Erythroblast (primary cell): ENCODE measurements around the gene BTBD2.
"Not testable (repeated sequence)": the region's sequence is repeated elsewhere in the genome, so short reads cannot be mapped to it uniquely, and the experiment has no call there.

ENCODE experiments used
- DNase-seq, 2 experiments: peaks; one replicate each; lab custom pipeline; 2025; lab: John Stamatoyannopoulos, UW
- GATA1 ChIP-seq: IDR thresholded peaks from 2 replicates; pipeline ENCODE4 v1.6.1; 2011; ENCODE audit warnings: low read depth, mild to moderate bottlenecking, control low read depth, low read length, moderate library complexity
- POLR2A ChIP-seq: IDR thresholded peaks from 2 replicates; pipeline ENCODE4 v1.6.1; 2011; ENCODE audit warnings: mild to moderate bottlenecking, low read length

Gene BTBD2

GRCh38 chr19:2039089-2039958 is 23.8 kb upstream of the BTBD2 start:
- TF ChIP-seq GATA1 (no peak), POLR2A (no peak)
- no peak for DNase-seq

- TF ChIP-seq GATA1 (no peak), POLR2A (no peak)
- no peak for DNase-seq
Measured at GRCh38 chr19:2038284-2039088, 23.0 kb upstream of the BTBD2 start.

GRCh38 chr19:2037651-2038255 is 22.2 kb upstream of the BTBD2 start:
- DNase-seq: no peak
- no peak for TF ChIP-seq GATA1
- TF ChIP-seq POLR2A: no peak

GRCh38 chr19:2036424-2036823 is 20.9 kb upstream of the BTBD2 start:
- TF ChIP-seq GATA1: no peak
- TF ChIP-seq POLR2A: no peak
- DNase-seq: no peak

GRCh38 chr19:2035590-2035991 is 20.1 kb upstream of the BTBD2 start:
- DNase-seq: no peak

GRCh38 chr19:2034729-2035589 is 19.4 kb upstream of the BTBD2 start:
- peak; percentile 73 to 78 for DNase-seq
- TF ChIP-seq GATA1 (no peak), POLR2A (no peak)

More at GRCh38 chr19:2035590-2035991, 20.1 kb upstream of the BTBD2 start:
- no peak for TF ChIP-seq POLR2A
- no peak for TF ChIP-seq GATA1

GRCh38 chr19:2034253-2034652 is 18.7 kb upstream of the BTBD2 start:
- DNase-seq: not testable (repeated sequence)

GRCh38 chr19:2033825-2034159 is 18.3 kb upstream of the BTBD2 start:
- DNase-seq: no peak
- TF ChIP-seq GATA1: no peak
- no peak for TF ChIP-seq POLR2A

GRCh38 chr19:2033115-2033824 is 17.8 kb upstream of the BTBD2 start:
- no peak for DNase-seq
- TF ChIP-seq POLR2A (no peak), GATA1 (no peak)

- TF ChIP-seq POLR2A: no peak
- TF ChIP-seq GATA1: no peak
- no peak for DNase-seq
Measured at GRCh38 chr19:2032296-2032941, 16.9 kb upstream of the BTBD2 start.

- no peak for DNase-seq
- TF ChIP-seq GATA1 (no peak), POLR2A (no peak)
Measured at GRCh38 chr19:2027361-2027760, 11.8 kb upstream of the BTBD2 start.

GRCh38 chr19:2026770-2027169 is 11.3 kb upstream of the BTBD2 start:
- no peak for DNase-seq
- TF ChIP-seq GATA1 (no peak), POLR2A (no peak)
